GM12878 (cell line): Measurements from ENCODE around the gene PTK6. TPM values are rescaled to one million over a fixed set of nuclear protein-coding genes. Genes with fewer than 3 reads are reported as not detected.
"Not testable (repeated sequence)": the region's sequence is repeated elsewhere in the genome, so short reads cannot be mapped to it uniquely, and the experiment has no call there.

Experiments used
- ATAC-seq: fragments of 200-7000 bp; cut with Tn5 transposase; 3 replicates; pipeline ENCODE4 v1.9.1; 2020; ENCODE audit warnings: mild to moderate bottlenecking, moderate library complexity
- BruUV-seq: library from RNA; stranded (reverse); fragments of 400-500 nt; replicated peaks from 2 replicates; lab custom pipeline; 2021; lab: Mats Ljungman, UMichigan
- CTCF ChIA-PET: fragments of 300-600 bp; sonication (Branson Sonifier 250); formaldehyde crosslinking; extraction: SDS; loops from one replicate; lab custom pipeline; 2021; ENCODE audit warnings: inconsistent platforms; lab: Yijun Ruan, JAX
- POLR2A ChIA-PET: fragments of 350-600 bp; formaldehyde crosslinking; extraction: SDS; loops from one replicate; lab custom pipeline; 2021; ENCODE audit warnings: inconsistent platforms; lab: Charles Lee
- RAD21 ChIA-PET: fragments of 300-600 bp; sonication (Branson Sonifier 250); formaldehyde crosslinking; loops from one replicate; lab custom pipeline; 2023; ENCODE audit warnings: antibody characterized with exemption; ENCODE audit not compliant: unreplicated experiment; lab: Charles Lee
- SMC1A ChIA-PET: fragments of 300-600 bp; sonication (Branson Sonifier 250); formaldehyde crosslinking; loops from one replicate; lab custom pipeline; 2023; ENCODE audit not compliant: unreplicated experiment, uncharacterized antibody; lab: Charles Lee
- DNase-seq: peaks from one replicate; pipeline ENCODE4 v3.0.0-alpha.2; 2011; ENCODE audit warnings: low read depth, low spot score
- FAIRE-seq: peaks from 3 replicates; lab custom pipeline; 2011; peaks lifted over from hg19 to GRCh38; lab: Jason Lieb, UNC
- H2AFZ ChIP-seq: 2 replicates; pipeline ENCODE4 v1.6.0; 2011; ENCODE audit warnings: low read depth, low read length, control low read depth; ENCODE audit not compliant: control insufficient read depth
- H3K27ac ChIP-seq: 2 replicates; pipeline ENCODE4 v1.5.1; 2011; ENCODE audit warnings: control low read depth; ENCODE audit not compliant: control insufficient read depth, insufficient read depth
- H3K27me3 ChIP-seq, 2 experiments: replicated peaks in 1 of 2; 2 replicates each; pipeline versions ENCODE4 v1.6.0 to v1.6.1; 2011; ENCODE audit warnings: low read length in 1 of 2; ENCODE audit not compliant: control insufficient read depth in 2 of 2, insufficient read depth in 2 of 2
- H3K36me3 ChIP-seq, 2 experiments: 2 replicates each; pipeline ENCODE4 v1.5.1; 2011; ENCODE audit warnings: low read length in 1 of 2; ENCODE audit not compliant: control insufficient read depth in 2 of 2, insufficient read depth in 2 of 2
- H3K4me1 ChIP-seq: 2 replicates; pipeline ENCODE4 v1.6.1; 2011; ENCODE audit warnings: mild to moderate bottlenecking, low read length, moderate library complexity, mixed read lengths; ENCODE audit not compliant: control insufficient read depth, insufficient read depth
- H3K4me2 ChIP-seq: 2 replicates; pipeline ENCODE4 v1.6.0; 2011; ENCODE audit warnings: control low read depth; ENCODE audit not compliant: control insufficient read depth, insufficient read depth
- H3K4me3 ChIP-seq: fragments of 200-600 bp; sonication (generic); 2 replicates; pipeline ENCODE4 v1.5.1; 2016
- H3K79me2 ChIP-seq: 2 replicates; pipeline ENCODE4 v1.6.0; 2011; ENCODE audit warnings: low read length; ENCODE audit not compliant: control insufficient read depth, insufficient read depth
- H3K9ac ChIP-seq: 2 replicates; pipeline ENCODE4 v1.8.0; 2011; ENCODE audit warnings: low read length, control low read depth, mixed read lengths; ENCODE audit not compliant: control insufficient read depth, insufficient read depth
- H3K9me3 ChIP-seq: replicated peaks from 3 replicates; pipeline ENCODE4 v1.5.1; 2011; ENCODE audit warnings: mild to moderate bottlenecking, low read length; ENCODE audit not compliant: control insufficient read depth, insufficient read depth
- H4K20me1 ChIP-seq: 2 replicates; pipeline ENCODE4 v1.6.0; 2011; ENCODE audit not compliant: control insufficient read depth, insufficient read depth
- CREM ChIP-seq: IDR thresholded peaks from 2 replicates; pipeline ENCODE4 v1.6.1; 2014; ENCODE audit warnings: antibody characterized with exemption, low read depth
- MXI1 ChIP-seq: fragments of 150-350 bp; IDR thresholded peaks from 2 replicates; pipeline ENCODE4 v1.6.1; 2011; ENCODE audit warnings: low read depth, mild to moderate bottlenecking, inconsistent platforms, low read length, improper control_type of control experiment
- SREBF2 ChIP-seq: IDR thresholded peaks from 2 replicates; pipeline ENCODE4 v1.6.1; 2012; ENCODE audit warnings: mild to moderate bottlenecking, low read length
- TBL1XR1 ChIP-seq: IDR thresholded peaks from 2 replicates; pipeline ENCODE4 v1.6.1; 2012; ENCODE audit warnings: low read depth, low read length, improper control_type of control experiment
- YBX1 ChIP-seq: fragments of 450-650 bp; IDR thresholded peaks from 2 replicates; pipeline ENCODE4 v1.6.1; 2016; ENCODE audit warnings: antibody characterized with exemption
- WGBS: methylation state at CpG from one replicate; pipeline ENCODE4 v1.1.6; 2016; ENCODE audit warnings: low lambda C conversion rate; ENCODE audit not compliant: insufficient replicate concordance, insufficient coverage; ENCODE audit errors: missing lambda C conversion rate; 5-methylcytosine and 5-hydroxymethylcytosine counted together
- in situ Hi-C: fragments of 300-500 bp; cut with MboI; formaldehyde crosslinking; loops from 9 replicates; pipeline ENCODE4 v1.14.3; 2018; ENCODE audit warnings: mixed read lengths
- intact Hi-C: fragments of 100-400 bp; cut with micrococcal nuclease; formaldehyde crosslinking; loops from one replicate; pipeline ENCODE4 v1.14.2; 2022; ENCODE audit not compliant: unreplicated experiment
- polyA plus RNA-seq, 11 experiments: library from polyadenylated mRNA; depleted of rRNA in 4 of 11; unstranded in 6 of 11; stranded (reverse) in 5 of 11; fragments of >200 nt; fragmentation: Nextera tagmentation in 4 of 11; fragmentation: Illumina TruSeq in 1 of 11; extraction: Ambion mirVana in 4 of 11; extraction: Trizol in 1 of 11; gene quantifications; 1 replicate in 1 of 11; 2 replicates in 10 of 11; pipeline versions ENCODE4 v1.2.1 to v1.2.3, GENCODE V29; 2011 to 2016; ENCODE audit warnings: inconsistent platforms in 2 of 11, missing spikeins in 2 of 11, low read depth in 1 of 11
- total RNA-seq, 4 experiments: library from RNA; depleted of rRNA in 3 of 4; stranded (reverse); fragments of >200 nt in 3 of 4; fragmentation: Illumina TruSeq in 1 of 4; extraction: Trizol in 1 of 4; gene quantifications; 2 replicates each; pipeline versions ENCODE4 v1.2.1 to v1.2.3, GENCODE V29; 2013 to 2021
- TF ChIP-seq, protein P1 (sequence below): fragments of 450-650 bp; IDR thresholded peaks from 2 replicates; pipeline ENCODE4 v1.6.1; 2017; ENCODE audit warnings: low read depth, mild to moderate bottlenecking, moderate library complexity

Gene PTK6
- total and polyA plus RNA-seq, 10 of the 15 experiments (the other 5 are each of a cell fraction or from before 2014, with no cell fraction given), result 0.02 to 0.21 (median 0.09) TPM; not detected in 3

- in situ Hi-C loops, result no loop called here
- ChIA-PET POLR2A (no interaction called here), CTCF (no interaction called here), RAD21 (no interaction called here), SMC1A (no interaction called here)
- 27% methylated on average over 12 of the region's 12 CpGs for WGBS
- intact Hi-C loops, result no loop called here
- no peaks in the 10 kb centered on the region for H4K20me1 ChIP-seq
- H2AFZ ChIP-seq, result no peak overlapping the region
- no peak for FAIRE-seq
- H3K36me3 ChIP-seq, result no peaks in the 10 kb centered on the region
- no peaks in the 10 kb centered on the region for H3K79me2 ChIP-seq
- ATAC-seq, result no peak
- no peak overlapping the region for H3K4me2 ChIP-seq
- H3K27me3 ChIP-seq, result no peaks in the 10 kb centered on the region; a peak in 1 of 4 replicates
- BruUV-seq, result no TSS peak
- TF ChIP-seq, protein P1, sequence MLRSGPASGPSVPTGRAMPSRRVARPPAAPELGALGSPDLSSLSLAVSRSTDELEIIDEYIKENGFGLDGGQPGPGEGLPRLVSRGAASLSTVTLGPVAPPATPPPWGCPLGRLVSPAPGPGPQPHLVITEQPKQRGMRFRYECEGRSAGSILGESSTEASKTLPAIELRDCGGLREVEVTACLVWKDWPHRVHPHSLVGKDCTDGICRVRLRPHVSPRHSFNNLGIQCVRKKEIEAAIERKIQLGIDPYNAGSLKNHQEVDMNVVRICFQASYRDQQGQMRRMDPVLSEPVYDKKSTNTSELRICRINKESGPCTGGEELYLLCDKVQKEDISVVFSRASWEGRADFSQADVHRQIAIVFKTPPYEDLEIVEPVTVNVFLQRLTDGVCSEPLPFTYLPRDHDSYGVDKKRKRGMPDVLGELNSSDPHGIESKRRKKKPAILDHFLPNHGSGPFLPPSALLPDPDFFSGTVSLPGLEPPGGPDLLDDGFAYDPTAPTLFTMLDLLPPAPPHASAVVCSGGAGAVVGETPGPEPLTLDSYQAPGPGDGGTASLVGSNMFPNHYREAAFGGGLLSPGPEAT, result no peak
- TF ChIP-seq TBL1XR1, result no peak
- TF ChIP-seq YBX1, result no peak
- TF ChIP-seq CREM, result no peak
- no peak for TF ChIP-seq MXI1
- no peak for TF ChIP-seq SREBF2
- H3K4me3 ChIP-seq, result no peak overlapping the region
- no peak overlapping the region for H3K9ac ChIP-seq
- H3K4me1 ChIP-seq, result no peaks in the 10 kb centered on the region; the same call in 1 of the 2 replicates
- no peaks in the 10 kb centered on the region for H3K9me3 ChIP-seq
- no peak for DNase-seq
- H3K27ac ChIP-seq, result no peak overlapping the region
Observed at GRCh38 chr20:63481503-63481902, 55.7 kb downstream of the PTK6 start.

DNA sequence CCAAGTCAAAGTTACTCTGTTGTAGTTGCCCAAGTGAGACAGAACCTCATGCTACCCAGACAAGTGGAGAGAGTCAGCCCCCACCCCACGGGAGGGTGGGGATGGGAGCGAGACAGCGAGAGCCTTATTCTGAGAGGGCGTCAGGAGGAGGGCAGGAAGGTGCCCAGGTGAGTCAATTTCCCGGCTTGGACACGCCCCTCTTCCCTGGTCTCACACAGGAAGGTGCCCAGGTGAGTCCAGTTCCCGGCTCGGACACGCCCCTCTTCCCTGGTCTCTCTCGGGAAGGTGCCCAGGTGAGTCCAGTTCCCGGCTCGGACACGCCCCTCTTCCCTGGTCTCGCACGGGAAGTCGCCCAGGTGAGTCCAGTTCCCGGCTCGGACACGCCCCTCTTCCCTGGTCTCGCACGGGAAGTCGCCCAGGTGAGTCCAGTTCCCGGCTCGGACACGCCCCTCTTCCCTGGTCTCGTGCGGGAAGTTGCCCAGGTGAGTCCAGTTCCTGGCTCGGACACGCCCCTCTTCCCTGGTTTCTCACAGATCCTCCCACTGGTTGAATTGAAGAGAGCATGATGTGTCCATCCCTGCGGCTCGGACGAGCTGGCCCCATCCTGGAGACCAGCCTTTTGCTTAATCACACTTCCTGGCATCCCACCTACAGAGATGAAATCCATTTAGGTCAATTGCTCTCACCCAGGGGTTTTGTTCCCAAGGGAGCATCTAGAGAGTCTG lies 57.3 kb downstream of the PTK6 start:
- H3K9ac ChIP-seq, FAIRE-seq, H3K4me1 ChIP-seq, H3K4me3 ChIP-seq, SMC1A ChIA-PET, H3K27ac ChIP-seq, H3K9me3 ChIP-seq, intact Hi-C loops, RAD21 ChIA-PET, H3K27me3 ChIP-seq, CTCF ChIA-PET, POLR2A ChIA-PET, H2AFZ ChIP-seq, in situ Hi-C loops, H4K20me1 ChIP-seq, H3K36me3 ChIP-seq, H3K4me2 ChIP-seq, BruUV-seq, H3K79me2 ChIP-seq, ATAC-seq, DNase-seq: not testable (repeated sequence)
- 47% methylated on average over 28 of the region's 32 CpGs for WGBS
